Smooth muscle cell (in vitro differentiated cells): ENCODE measurements around the gene ITIH6. TPM values are rescaled to one million over a fixed set of nuclear protein-coding genes. Genes with fewer than 3 reads are reported as not detected.
"Not testable (repeated sequence)": the region's sequence is repeated elsewhere in the genome, so short reads cannot be mapped to it uniquely, and the experiment has no call there.

Source experiments
- DNase-seq: peaks from one replicate; lab custom pipeline; 2025; ENCODE audit not compliant: unreplicated experiment; lab: John Stamatoyannopoulos, UW
- H2AFZ ChIP-seq: fragments of 200-600 bp; sonication (generic); 2 replicates; pipeline ENCODE4 v1.6.0; 2016; ENCODE audit warnings: antibody characterized with exemption, low read depth, mild to moderate bottlenecking
- H3F3A ChIP-seq: fragments of 200-600 bp; sonication (generic); 2 replicates; pipeline ENCODE4 v1.6.0; 2017; ENCODE audit warnings: antibody characterized with exemption, low read depth
- H3K27ac ChIP-seq: fragments of 200-600 bp; sonication (generic); 2 replicates; pipeline ENCODE4 v1.5.1; 2016; ENCODE audit warnings: low read depth, mild to moderate bottlenecking
- H3K27me3 ChIP-seq: fragments of 200-600 bp; sonication (generic); 2 replicates; pipeline ENCODE4 v1.6.1; 2016; ENCODE audit warnings: low read depth, mild to moderate bottlenecking
- H3K36me3 ChIP-seq: fragments of 200-600 bp; sonication (generic); 2 replicates; pipeline ENCODE4 v1.5.1; 2016; ENCODE audit warnings: low read depth
- H3K4me1 ChIP-seq: fragments of 200-600 bp; sonication (generic); 2 replicates; pipeline ENCODE4 v1.5.1; 2016; ENCODE audit warnings: low read depth
- H3K4me2 ChIP-seq: fragments of 200-600 bp; sonication (generic); 2 replicates; pipeline ENCODE4 v1.6.0; 2016; ENCODE audit warnings: mild to moderate bottlenecking
- H3K4me3 ChIP-seq: fragments of 200-600 bp; sonication (generic); 2 replicates; pipeline ENCODE4 v1.5.1; 2016; ENCODE audit warnings: mild to moderate bottlenecking
- H3K79me2 ChIP-seq: fragments of 200-600 bp; sonication (generic); 2 replicates; pipeline ENCODE4 v1.6.0; 2016; ENCODE audit warnings: low read depth, mild to moderate bottlenecking
- H3K9ac ChIP-seq: fragments of 200-600 bp; sonication (generic); 2 replicates; pipeline ENCODE4 v1.6.0; 2016; ENCODE audit warnings: low read depth
- H3K9me3 ChIP-seq: fragments of 200-600 bp; sonication (generic); replicated peaks from 2 replicates; pipeline ENCODE4 v1.5.1; 2016; ENCODE audit warnings: low read depth
- H4K20me1 ChIP-seq: fragments of 200-600 bp; sonication (generic); 2 replicates; pipeline ENCODE4 v1.6.0; 2016; ENCODE audit warnings: low read depth
- CTCF ChIP-seq: fragments of 200-600 bp; sonication (generic); IDR thresholded peaks from 2 replicates; pipeline ENCODE4 v1.5.1; 2017; ENCODE audit warnings: borderline replicate concordance, mild to moderate bottlenecking, antibody characterized with exemption; ENCODE audit not compliant: insufficient read depth, poor library complexity, severe bottlenecking
- WGBS: methylation state at CpG from one replicate; pipeline ENCODE4 v1.1.7; 2016; ENCODE audit warnings: low lambda C conversion rate; 5-methylcytosine and 5-hydroxymethylcytosine counted together
- polyA plus RNA-seq: library from polyadenylated mRNA; unstranded; fragments of >200 nt; fragmentation: Nextera tagmentation; extraction: Ambion mirVana; gene quantifications from 2 replicates; pipeline ENCODE4 v1.2.1, GENCODE V29; 2016
- total RNA-seq: library from RNA; depleted of rRNA; stranded (reverse); fragments of >200 nt; gene quantifications from 2 replicates; pipeline ENCODE4 v1.2.3, GENCODE V29; 2014

ITIH6 gene
- total and polyA plus RNA-seq, 2 experiments from 2014 or later: not detected

- TF ChIP-seq CTCF: no peak
- Histone ChIP-seq H3K4me1 (no peaks in the 10 kb centered on the region), H3K36me3 (no peaks in the 10 kb centered on the region), H3K9ac (no peak overlapping the region), H4K20me1 (no peaks in the 10 kb centered on the region), H3K27ac (no peak overlapping the region), H3K4me3 (no peak overlapping the region), H3K27me3 (no peaks in the 10 kb centered on the region), H3K4me2 (no peak overlapping the region), H2AFZ (no peak overlapping the region), H3F3A (no peaks in the 10 kb centered on the region), H3K9me3 (no peaks in the 10 kb centered on the region), H3K79me2 (no peaks in the 10 kb centered on the region)
- no peak for DNase-seq
- 81% methylated on average over 1 of the region's 1 CpG for WGBS
Observed at GRCh38 chrX:54842607-54843006, 44.6 kb upstream of the ITIH6 start.

- H3K9me3 ChIP-seq, H3K4me1 ChIP-seq, H3K27me3 ChIP-seq, H3F3A ChIP-seq, H3K9ac ChIP-seq, H3K4me2 ChIP-seq, H3K79me2 ChIP-seq, H3K4me3 ChIP-seq, DNase-seq, H3K36me3 ChIP-seq, H3K27ac ChIP-seq, H4K20me1 ChIP-seq, H2AFZ ChIP-seq: not testable (repeated sequence)
- 39% methylated on average over 3 of the region's 3 CpGs for WGBS
Observed at GRCh38 chrX:54841184-54841874, 43.3 kb upstream of the ITIH6 start.

GRCh38 chrX:54838583-54838982 is 40.5 kb upstream of the ITIH6 start:
- no peaks in the 10 kb centered on the region for H3K79me2 ChIP-seq
- 72% methylated on average over 3 of the region's 3 CpGs for WGBS
- no peak overlapping the region for H3K4me2 ChIP-seq
- H4K20me1 ChIP-seq: no peaks in the 10 kb centered on the region
- H2AFZ ChIP-seq: no peak overlapping the region
- DNase-seq: no peak
- H3K9me3 ChIP-seq: no peaks in the 10 kb centered on the region
- no peak overlapping the region for H3K27ac ChIP-seq
- no peak overlapping the region for H3K4me3 ChIP-seq
- H3K9ac ChIP-seq: no peak overlapping the region
- H3K36me3 ChIP-seq: no peaks in the 10 kb centered on the region
- H3K4me1 ChIP-seq: no peaks in the 10 kb centered on the region
- TF ChIP-seq CTCF: no peak
- H3K27me3 ChIP-seq: no peaks in the 10 kb centered on the region
- no peaks in the 10 kb centered on the region for H3F3A ChIP-seq

GRCh38 chrX:54826598-54826997 is 28.5 kb upstream of the ITIH6 start:
- Histone ChIP-seq H4K20me1 (no peaks in the 10 kb centered on the region), H3K9me3 (no peaks in the 10 kb centered on the region), H3K36me3 (no peaks in the 10 kb centered on the region), H3K9ac (no peak overlapping the region), H3F3A (no peaks in the 10 kb centered on the region), H3K4me1 (no peaks in the 10 kb centered on the region), H2AFZ (no peak overlapping the region), H3K4me3 (no peak overlapping the region), H3K27ac (no peak overlapping the region), H3K27me3 (no peaks in the 10 kb centered on the region), H3K79me2 (no peaks in the 10 kb centered on the region), H3K4me2 (no peak overlapping the region)
- 60% methylated on average over 4 of the region's 4 CpGs for WGBS
- TF ChIP-seq CTCF: no peak
- no peak for DNase-seq
